HepG2 (cell line): ENCODE data around the gene C6orf136. TPM values are rescaled to one million over a fixed set of nuclear protein-coding genes. Genes with fewer than 3 reads are reported as not detected.
"Not testable (repeated sequence)": the region's sequence is repeated elsewhere in the genome, so short reads cannot be mapped to it uniquely, and the experiment has no call there.

ENCODE experiments used
- ELF3 ChIP-seq: IDR thresholded peaks from 2 replicates; pipeline ENCODE4 v1.6.1; 2016; ENCODE audit warnings: missing genetic modification reagents, missing compliant biosample characterization
- FOSL1 ChIP-seq: sonication (generic); formaldehyde crosslinking; IDR thresholded peaks from 2 replicates; pipeline ENCODE4 v1.9.0; 2021; ENCODE audit warnings: missing genetic modification reagents, borderline replicate concordance
- FOSL2 ChIP-seq: sonication (generic); formaldehyde crosslinking; IDR thresholded peaks from 2 replicates; pipeline ENCODE4 v1.4.0; 2020; ENCODE audit warnings: missing genetic modification reagents
- GABPA ChIP-seq, 2 experiments: IDR thresholded peaks; 2 replicates each; pipeline ENCODE4 v1.6.1; 2011 to 2016; ENCODE audit warnings: low read depth in 2 of 2, low read length in 1 of 2, missing biosample characterization in 1 of 2, missing genetic modification characterization in 1 of 2
- GABPB1 ChIP-seq: IDR thresholded peaks from 2 replicates; pipeline ENCODE4 v1.6.1; 2016; ENCODE audit warnings: mild to moderate bottlenecking, missing genetic modification reagents, moderate library complexity, missing compliant biosample characterization
- JUN ChIP-seq: sonication (generic); formaldehyde crosslinking; IDR thresholded peaks from 2 replicates; pipeline ENCODE4 v1.4.0; 2020; ENCODE audit warnings: mild to moderate bottlenecking, missing genetic modification reagents
- JUND ChIP-seq: sonication (generic); formaldehyde crosslinking; IDR thresholded peaks from 2 replicates; pipeline ENCODE4 v1.8.0; 2022; ENCODE audit warnings: mild to moderate bottlenecking, missing genetic modification reagents
- NR2C2 ChIP-seq: sonication (generic); formaldehyde crosslinking; IDR thresholded peaks from 2 replicates; pipeline ENCODE4 v1.4.0; 2020; ENCODE audit warnings: missing genetic modification reagents, mild to moderate bottlenecking, moderate library complexity, borderline replicate concordance
- SAP130 ChIP-seq: IDR thresholded peaks from 2 replicates; pipeline ENCODE4 v1.6.1; 2016; ENCODE audit warnings: low read depth
- ZNF263 ChIP-seq: sonication (generic); formaldehyde crosslinking; IDR thresholded peaks from 2 replicates; pipeline ENCODE4 v1.4.0; 2020; ENCODE audit warnings: missing genetic modification reagents
- polyA plus RNA-seq, 8 experiments: library from polyadenylated mRNA; depleted of rRNA in 3 of 8; stranded (reverse) in 7 of 8; unstranded in 1 of 8; fragments of >200 nt; fragmentation: Illumina TruSeq in 4 of 8; extraction: Trizol in 4 of 8; gene quantifications; 2 replicates each; pipeline versions ENCODE4 v1.2.1 to v1.2.3, GENCODE V29; 2011 to 2016; ENCODE audit warnings: low read depth in 4 of 8, missing spikeins in 1 of 8, mixed read lengths in 1 of 8; ENCODE audit not compliant: insufficient read depth in 1 of 8
- total RNA-seq, 5 experiments: library from RNA; depleted of rRNA; stranded (reverse); fragments of >200 nt; fragmentation: Illumina TruSeq; extraction: Trizol; gene quantifications; 2 replicates each; pipeline ENCODE4 v1.2.3, GENCODE V29; 2016; ENCODE audit warnings: low read depth in 1 of 5
- TF ChIP-seq, protein P1 (sequence below): sonication (generic); formaldehyde crosslinking; conservative IDR thresholded peaks from 2 replicates; pipeline ENCODE4 v1.4.0; 2020; ENCODE audit warnings: mild to moderate bottlenecking, missing genetic modification reagents, moderate library complexity
- TF ChIP-seq, protein P2 (sequence below): IDR thresholded peaks from 2 replicates; pipeline ENCODE4 v1.4.0; 2020; ENCODE audit warnings: mild to moderate bottlenecking, missing genetic modification reagents
- TF ChIP-seq, protein P3 (sequence below): sonication (generic); formaldehyde crosslinking; IDR thresholded peaks from 2 replicates; pipeline ENCODE4 v1.4.0; 2020; ENCODE audit warnings: missing genetic modification reagents
- TF ChIP-seq, protein P4 (sequence below): sonication (generic); formaldehyde crosslinking; IDR thresholded peaks from 2 replicates; pipeline ENCODE4 v1.4.0; 2020; ENCODE audit warnings: missing genetic modification reagents, borderline replicate concordance
- TF ChIP-seq, protein P5 (sequence below): sonication (generic); formaldehyde crosslinking; IDR thresholded peaks from 2 replicates; pipeline ENCODE4 v1.4.0; 2020; ENCODE audit warnings: missing genetic modification reagents

The C6orf136 gene
- total and polyA plus RNA-seq, 2 of the 13 experiments (the other 11 are each of a cell fraction or from before 2014, with no cell fraction given), result 12.0 to 26.2 TPM

DNA sequence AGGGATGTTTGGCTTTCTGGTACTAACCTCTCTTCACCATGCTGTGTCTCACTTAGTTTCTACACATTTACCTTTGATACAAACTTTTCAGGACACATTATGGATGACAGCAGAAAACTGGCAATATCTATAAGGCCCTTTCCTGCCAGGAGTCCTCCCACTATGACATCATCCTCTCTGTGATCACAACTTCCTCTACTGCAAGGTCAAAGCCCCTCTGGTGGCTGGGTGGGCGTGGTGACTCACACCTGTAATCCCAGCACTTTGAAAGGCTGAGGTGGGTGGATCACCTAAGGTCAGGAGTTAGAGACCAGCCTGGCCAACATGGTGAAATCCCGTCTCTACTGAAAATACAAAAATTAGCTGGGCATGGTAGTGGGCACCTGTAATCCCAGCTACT is 19.4 kb downstream of the C6orf136 start (continued):
- TF ChIP-seq FOSL2 (CRISPR knock-in tag) (peak; percentile 93), ZNF263 (CRISPR knock-in tag) (peak; percentile 81; the same call in 1 of the 2 replicates), NR2C2 (peak; percentile 37; the same call in 1 of the 2 replicates), SAP130 (peak; percentile 72), JUND (CRISPR knock-in tag) (peak; percentile 16; the same call in 1 of the 2 replicates), GABPA (CRISPR knock-in tag; IDR thresholded peaks at IDR 0.05; ENCODE audit: low read depth) (peak; percentile 64), JUN (0 out of 2 replicates have a peak, but pooled peaks have one; percentile 58), FOSL1 (CRISPR knock-in tag) (peak; percentile 42; the same call in 1 of the 2 replicates), GABPB1 (CRISPR knock-in tag) (peak; percentile 46), ELF3 (CRISPR knock-in tag) (0 out of 2 replicates have a peak, but pooled peaks have one; percentile 30)
- TF ChIP-seq, protein P1, sequence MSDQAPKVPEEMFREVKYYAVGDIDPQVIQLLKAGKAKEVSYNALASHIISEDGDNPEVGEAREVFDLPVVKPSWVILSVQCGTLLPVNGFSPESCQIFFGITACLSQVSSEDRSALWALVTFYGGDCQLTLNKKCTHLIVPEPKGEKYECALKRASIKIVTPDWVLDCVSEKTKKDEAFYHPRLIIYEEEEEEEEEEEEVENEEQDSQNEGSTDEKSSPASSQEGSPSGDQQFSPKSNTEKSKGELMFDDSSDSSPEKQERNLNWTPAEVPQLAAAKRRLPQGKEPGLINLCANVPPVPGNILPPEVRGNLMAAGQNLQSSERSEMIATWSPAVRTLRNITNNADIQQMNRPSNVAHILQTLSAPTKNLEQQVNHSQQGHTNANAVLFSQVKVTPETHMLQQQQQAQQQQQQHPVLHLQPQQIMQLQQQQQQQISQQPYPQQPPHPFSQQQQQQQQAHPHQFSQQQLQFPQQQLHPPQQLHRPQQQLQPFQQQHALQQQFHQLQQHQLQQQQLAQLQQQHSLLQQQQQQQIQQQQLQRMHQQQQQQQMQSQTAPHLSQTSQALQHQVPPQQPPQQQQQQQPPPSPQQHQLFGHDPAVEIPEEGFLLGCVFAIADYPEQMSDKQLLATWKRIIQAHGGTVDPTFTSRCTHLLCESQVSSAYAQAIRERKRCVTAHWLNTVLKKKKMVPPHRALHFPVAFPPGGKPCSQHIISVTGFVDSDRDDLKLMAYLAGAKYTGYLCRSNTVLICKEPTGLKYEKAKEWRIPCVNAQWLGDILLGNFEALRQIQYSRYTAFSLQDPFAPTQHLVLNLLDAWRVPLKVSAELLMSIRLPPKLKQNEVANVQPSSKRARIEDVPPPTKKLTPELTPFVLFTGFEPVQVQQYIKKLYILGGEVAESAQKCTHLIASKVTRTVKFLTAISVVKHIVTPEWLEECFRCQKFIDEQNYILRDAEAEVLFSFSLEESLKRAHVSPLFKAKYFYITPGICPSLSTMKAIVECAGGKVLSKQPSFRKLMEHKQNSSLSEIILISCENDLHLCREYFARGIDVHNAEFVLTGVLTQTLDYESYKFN (CRISPR knock-in tag), result 0 out of 2 replicates have a peak, but pooled peaks have one; percentile 37
- TF ChIP-seq, protein P2, sequence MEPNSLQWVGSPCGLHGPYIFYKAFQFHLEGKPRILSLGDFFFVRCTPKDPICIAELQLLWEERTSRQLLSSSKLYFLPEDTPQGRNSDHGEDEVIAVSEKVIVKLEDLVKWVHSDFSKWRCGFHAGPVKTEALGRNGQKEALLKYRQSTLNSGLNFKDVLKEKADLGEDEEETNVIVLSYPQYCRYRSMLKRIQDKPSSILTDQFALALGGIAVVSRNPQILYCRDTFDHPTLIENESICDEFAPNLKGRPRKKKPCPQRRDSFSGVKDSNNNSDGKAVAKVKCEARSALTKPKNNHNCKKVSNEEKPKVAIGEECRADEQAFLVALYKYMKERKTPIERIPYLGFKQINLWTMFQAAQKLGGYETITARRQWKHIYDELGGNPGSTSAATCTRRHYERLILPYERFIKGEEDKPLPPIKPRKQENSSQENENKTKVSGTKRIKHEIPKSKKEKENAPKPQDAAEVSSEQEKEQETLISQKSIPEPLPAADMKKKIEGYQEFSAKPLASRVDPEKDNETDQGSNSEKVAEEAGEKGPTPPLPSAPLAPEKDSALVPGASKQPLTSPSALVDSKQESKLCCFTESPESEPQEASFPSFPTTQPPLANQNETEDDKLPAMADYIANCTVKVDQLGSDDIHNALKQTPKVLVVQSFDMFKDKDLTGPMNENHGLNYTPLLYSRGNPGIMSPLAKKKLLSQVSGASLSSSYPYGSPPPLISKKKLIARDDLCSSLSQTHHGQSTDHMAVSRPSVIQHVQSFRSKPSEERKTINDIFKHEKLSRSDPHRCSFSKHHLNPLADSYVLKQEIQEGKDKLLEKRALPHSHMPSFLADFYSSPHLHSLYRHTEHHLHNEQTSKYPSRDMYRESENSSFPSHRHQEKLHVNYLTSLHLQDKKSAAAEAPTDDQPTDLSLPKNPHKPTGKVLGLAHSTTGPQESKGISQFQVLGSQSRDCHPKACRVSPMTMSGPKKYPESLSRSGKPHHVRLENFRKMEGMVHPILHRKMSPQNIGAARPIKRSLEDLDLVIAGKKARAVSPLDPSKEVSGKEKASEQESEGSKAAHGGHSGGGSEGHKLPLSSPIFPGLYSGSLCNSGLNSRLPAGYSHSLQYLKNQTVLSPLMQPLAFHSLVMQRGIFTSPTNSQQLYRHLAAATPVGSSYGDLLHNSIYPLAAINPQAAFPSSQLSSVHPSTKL, result peak; percentile 41; the same call in 1 of the 2 replicates
- not testable (repeated sequence) for TF ChIP-seq GABPA (IDR thresholded peaks at IDR 0.05; ENCODE audit: low read depth, low read length)
- TF ChIP-seq, protein P3, sequence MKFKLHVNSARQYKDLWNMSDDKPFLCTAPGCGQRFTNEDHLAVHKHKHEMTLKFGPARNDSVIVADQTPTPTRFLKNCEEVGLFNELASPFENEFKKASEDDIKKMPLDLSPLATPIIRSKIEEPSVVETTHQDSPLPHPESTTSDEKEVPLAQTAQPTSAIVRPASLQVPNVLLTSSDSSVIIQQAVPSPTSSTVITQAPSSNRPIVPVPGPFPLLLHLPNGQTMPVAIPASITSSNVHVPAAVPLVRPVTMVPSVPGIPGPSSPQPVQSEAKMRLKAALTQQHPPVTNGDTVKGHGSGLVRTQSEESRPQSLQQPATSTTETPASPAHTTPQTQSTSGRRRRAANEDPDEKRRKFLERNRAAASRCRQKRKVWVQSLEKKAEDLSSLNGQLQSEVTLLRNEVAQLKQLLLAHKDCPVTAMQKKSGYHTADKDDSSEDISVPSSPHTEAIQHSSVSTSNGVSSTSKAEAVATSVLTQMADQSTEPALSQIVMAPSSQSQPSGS (CRISPR knock-in tag), result peak; percentile 55; the same call in 1 of the 2 replicates
- TF ChIP-seq, protein P4, sequence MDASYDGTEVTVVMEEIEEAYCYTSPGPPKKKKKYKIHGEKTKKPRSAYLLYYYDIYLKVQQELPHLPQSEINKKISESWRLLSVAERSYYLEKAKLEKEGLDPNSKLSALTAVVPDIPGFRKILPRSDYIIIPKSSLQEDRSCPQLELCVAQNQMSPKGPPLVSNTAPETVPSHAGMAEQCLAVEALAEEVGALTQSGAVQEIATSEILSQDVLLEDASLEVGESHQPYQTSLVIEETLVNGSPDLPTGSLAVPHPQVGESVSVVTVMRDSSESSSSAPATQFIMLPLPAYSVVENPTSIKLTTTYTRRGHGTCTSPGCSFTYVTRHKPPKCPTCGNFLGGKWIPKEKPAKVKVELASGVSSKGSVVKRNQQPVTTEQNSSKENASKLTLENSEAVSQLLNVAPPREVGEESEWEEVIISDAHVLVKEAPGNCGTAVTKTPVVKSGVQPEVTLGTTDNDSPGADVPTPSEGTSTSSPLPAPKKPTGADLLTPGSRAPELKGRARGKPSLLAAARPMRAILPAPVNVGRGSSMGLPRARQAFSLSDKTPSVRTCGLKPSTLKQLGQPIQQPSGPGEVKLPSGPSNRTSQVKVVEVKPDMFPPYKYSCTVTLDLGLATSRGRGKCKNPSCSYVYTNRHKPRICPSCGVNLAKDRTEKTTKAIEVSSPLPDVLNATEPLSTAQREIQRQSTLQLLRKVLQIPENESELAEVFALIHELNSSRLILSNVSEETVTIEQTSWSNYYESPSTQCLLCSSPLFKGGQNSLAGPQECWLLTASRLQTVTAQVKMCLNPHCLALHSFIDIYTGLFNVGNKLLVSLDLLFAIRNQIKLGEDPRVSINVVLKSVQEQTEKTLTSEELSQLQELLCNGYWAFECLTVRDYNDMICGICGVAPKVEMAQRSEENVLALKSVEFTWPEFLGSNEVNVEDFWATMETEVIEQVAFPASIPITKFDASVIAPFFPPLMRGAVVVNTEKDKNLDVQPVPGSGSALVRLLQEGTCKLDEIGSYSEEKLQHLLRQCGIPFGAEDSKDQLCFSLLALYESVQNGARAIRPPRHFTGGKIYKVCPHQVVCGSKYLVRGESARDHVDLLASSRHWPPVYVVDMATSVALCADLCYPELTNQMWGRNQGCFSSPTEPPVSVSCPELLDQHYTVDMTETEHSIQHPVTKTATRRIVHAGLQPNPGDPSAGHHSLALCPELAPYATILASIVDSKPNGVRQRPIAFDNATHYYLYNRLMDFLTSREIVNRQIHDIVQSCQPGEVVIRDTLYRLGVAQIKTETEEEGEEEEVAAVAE (CRISPR knock-in tag), result 0 out of 2 replicates have a peak, but pooled peaks have one; percentile 18
- TF ChIP-seq, protein P5, sequence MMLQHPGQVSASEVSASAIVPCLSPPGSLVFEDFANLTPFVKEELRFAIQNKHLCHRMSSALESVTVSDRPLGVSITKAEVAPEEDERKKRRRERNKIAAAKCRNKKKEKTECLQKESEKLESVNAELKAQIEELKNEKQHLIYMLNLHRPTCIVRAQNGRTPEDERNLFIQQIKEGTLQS, result peak; percentile 80
